Neural cell (in vitro differentiated cells): ENCODE data around the gene TFCP2.

Source experiments
- EZH2 ChIP-seq: fragments of 200-600, 300-800 bp; shearing (Covaris generic), sonication (generic); IDR thresholded peaks from 2 replicates; pipeline ENCODE4 v1.6.1; 2014; ENCODE audit warnings: antibody characterized with exemption, low read length, borderline replicate concordance, mild to moderate bottlenecking; ENCODE audit not compliant: insufficient read depth, poor library complexity, severe bottlenecking
- SMC3 ChIP-seq: fragments of 450-650 bp; conservative IDR thresholded peaks from 2 replicates; pipeline ENCODE4 v1.6.1; 2014; ENCODE audit warnings: antibody characterized with exemption, mild to moderate bottlenecking, moderate library complexity; ENCODE audit not compliant: poor library complexity
- TF ChIP-seq, protein P1 (sequence below): fragments of 450-650 bp; IDR thresholded peaks from 2 replicates; pipeline ENCODE4 v1.5.1; 2014; ENCODE audit warnings: antibody characterized with exemption, mild to moderate bottlenecking, moderate library complexity; ENCODE audit not compliant: poor library complexity, severe bottlenecking

DNA sequence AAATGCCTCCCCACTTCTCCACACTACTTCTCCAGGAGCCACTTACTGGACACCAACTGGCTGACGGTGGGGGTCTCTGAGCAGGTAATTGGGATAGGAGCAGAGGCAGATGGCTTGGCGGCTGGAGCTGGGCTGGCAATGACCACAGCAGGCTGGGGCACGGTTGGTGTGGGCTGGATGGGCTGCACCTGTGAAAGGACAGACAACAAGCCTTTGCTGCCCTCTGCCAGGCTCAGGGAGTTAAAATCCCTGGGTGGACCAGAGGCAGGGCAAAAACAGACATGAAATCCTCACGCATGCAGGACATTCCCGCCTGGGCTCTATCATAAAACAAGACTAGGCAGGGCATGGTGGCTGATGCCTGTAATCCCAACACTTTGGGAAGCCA is 19.3 kb upstream of the TFCP2 start:
- TF ChIP-seq SMC3 (no peak), EZH2 (no peak)
- TF ChIP-seq, protein P1, sequence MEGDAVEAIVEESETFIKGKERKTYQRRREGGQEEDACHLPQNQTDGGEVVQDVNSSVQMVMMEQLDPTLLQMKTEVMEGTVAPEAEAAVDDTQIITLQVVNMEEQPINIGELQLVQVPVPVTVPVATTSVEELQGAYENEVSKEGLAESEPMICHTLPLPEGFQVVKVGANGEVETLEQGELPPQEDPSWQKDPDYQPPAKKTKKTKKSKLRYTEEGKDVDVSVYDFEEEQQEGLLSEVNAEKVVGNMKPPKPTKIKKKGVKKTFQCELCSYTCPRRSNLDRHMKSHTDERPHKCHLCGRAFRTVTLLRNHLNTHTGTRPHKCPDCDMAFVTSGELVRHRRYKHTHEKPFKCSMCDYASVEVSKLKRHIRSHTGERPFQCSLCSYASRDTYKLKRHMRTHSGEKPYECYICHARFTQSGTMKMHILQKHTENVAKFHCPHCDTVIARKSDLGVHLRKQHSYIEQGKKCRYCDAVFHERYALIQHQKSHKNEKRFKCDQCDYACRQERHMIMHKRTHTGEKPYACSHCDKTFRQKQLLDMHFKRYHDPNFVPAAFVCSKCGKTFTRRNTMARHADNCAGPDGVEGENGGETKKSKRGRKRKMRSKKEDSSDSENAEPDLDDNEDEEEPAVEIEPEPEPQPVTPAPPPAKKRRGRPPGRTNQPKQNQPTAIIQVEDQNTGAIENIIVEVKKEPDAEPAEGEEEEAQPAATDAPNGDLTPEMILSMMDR: no peak
